ENCODE results near the gene ALAD. TPM values are rescaled to one million over a fixed set of nuclear protein-coding genes. Genes with fewer than 3 reads are reported as not detected.
"Not testable (repeated sequence)": the region's sequence is repeated elsewhere in the genome, so short reads cannot be mapped to it uniquely, and the experiment has no call there.

ALAD gene
- total and polyA plus RNA-seq, 9 of the 15 experiments (the other 6 are each of a cell fraction or from before 2014, with no cell fraction given), result 1.3 to 12.7 (median 6.8) TPM

DNA sequence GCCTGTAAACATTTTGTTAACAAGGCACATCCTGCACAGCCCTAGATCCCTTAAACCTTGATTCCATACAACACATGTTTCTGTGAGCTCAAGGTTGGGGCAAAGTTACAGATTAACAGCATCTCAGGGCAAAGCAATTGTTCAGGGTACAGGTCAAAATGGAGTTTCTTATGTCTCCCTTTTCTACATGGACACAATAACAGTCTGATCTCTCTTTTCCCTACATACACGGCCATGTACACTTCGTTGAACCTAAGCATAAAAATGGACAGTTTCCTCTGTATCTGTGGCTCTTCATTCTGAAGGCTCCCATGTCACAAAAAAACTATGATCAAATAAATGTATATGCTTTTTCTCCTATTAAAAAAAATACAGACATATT is 21.3 kb downstream of the ALAD start (continued):
- peak; percentile 96 for TF ChIP-seq ZNF592 (IDR thresholded peaks at IDR 0.05)
- peak; percentile 78; the same call in 1 of the 2 replicates for TF ChIP-seq TAF7 (tag; IDR thresholded peaks at IDR 0.05)
- peak; percentile 92 for TF ChIP-seq HDAC8 (tag; IDR thresholded peaks at IDR 0.05)
- peak; percentile 64 for TF ChIP-seq CXXC5 (CRISPR knock-in tag; IDR thresholded peaks at IDR 0.05)
- TF ChIP-seq ZNF583 (CRISPR knock-in tag; IDR thresholded peaks at IDR 0.05), result peak; percentile 88; the same call in 1 of the 2 replicates
- TF ChIP-seq KLF6 (CRISPR knock-in tag; IDR thresholded peaks at IDR 0.05; ENCODE audit: borderline replicate concordance), result peak; percentile 82; the same call in 1 of the 2 replicates
- peak; percentile 72; the same call in 1 of the 2 replicates for TF ChIP-seq SMAD4 (CRISPR knock-in tag; conservative IDR thresholded peaks at IDR 0.05)
- TF ChIP-seq, protein P1, sequence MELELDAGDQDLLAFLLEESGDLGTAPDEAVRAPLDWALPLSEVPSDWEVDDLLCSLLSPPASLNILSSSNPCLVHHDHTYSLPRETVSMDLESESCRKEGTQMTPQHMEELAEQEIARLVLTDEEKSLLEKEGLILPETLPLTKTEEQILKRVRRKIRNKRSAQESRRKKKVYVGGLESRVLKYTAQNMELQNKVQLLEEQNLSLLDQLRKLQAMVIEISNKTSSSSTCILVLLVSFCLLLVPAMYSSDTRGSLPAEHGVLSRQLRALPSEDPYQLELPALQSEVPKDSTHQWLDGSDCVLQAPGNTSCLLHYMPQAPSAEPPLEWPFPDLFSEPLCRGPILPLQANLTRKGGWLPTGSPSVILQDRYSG (tag; conservative IDR thresholded peaks at IDR 0.05; ENCODE audit: low read depth), result peak; percentile 88
- TF ChIP-seq PTTG1 (tag; IDR thresholded peaks at IDR 0.05; ENCODE audit: low read depth), result peak; percentile 91
- peak; percentile 70 for TF ChIP-seq HINFP (tag; conservative IDR thresholded peaks at IDR 0.05; ENCODE audit: low read depth)
- peak; percentile 48; the same call in 1 of the 2 replicates for TF ChIP-seq ZNF239 (CRISPR knock-in tag; IDR thresholded peaks at IDR 0.05)
- not testable (repeated sequence) for TF ChIP-seq ATF1 (CRISPR knock-in tag; IDR thresholded peaks at IDR 0.05)
- TF ChIP-seq ATF1 (tag; IDR thresholded peaks at IDR 0.05), result 0 out of 2 replicates have a peak, but pooled peaks have one; percentile 19
- peak; percentile 62; the same call in 1 of the 2 replicates for TF ChIP-seq ZNF584 (CRISPR knock-in tag; IDR thresholded peaks at IDR 0.05; ENCODE audit: low read depth)
